Effector CD8-positive, alpha-beta T cell (primary cell): Measurements from ENCODE around the gene AMH.
"Not testable (repeated sequence)": the region's sequence is repeated elsewhere in the genome, so short reads cannot be mapped to it uniquely, and the experiment has no call there.

Experiments
- DNase-seq: peaks from one replicate; lab custom pipeline; 2025; lab: John Stamatoyannopoulos, UW

AMH gene

DNA sequence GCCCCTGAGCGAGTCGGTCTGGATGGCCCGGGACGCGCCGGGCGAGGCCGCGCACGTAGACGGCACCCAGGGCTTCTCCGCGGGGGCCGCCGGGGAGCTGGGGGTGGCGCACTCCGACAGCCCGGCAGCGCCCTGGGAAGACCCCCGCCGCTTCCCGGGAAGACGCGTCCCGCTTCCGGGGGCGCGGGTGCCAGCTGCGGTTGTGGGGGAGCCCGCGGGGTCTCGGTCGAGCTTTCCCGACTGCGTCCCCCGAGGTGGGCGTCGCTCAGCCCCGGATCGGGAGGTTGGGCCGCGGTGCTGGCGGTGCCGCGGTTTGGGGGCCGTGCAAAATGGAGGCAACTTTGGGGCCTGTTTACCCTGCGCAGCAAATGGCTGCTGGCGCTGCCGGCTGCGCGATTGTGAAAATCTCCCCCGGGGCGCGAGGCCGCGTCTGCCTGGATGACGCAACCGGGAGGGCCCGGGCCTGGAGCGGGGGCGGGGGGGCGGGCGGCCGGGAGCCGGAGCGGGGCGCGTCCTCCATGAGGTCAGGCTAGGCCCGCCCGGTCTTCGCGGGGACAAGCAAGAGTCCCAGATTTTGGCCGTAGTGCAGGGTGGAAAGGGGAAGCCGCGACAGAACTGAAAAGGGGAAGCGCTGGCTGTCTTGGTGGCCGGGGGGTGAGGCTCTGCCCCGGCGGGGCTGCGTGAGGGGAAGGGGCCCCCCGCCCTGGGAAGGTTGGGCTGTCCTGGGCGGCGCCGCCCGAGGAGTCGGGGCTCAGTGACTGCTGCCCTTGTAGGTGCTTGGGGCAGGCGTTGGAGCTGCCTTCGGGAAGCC is 21.5 kb downstream of the AMH start:
- DNase-seq, result peak; percentile 55

DNA sequence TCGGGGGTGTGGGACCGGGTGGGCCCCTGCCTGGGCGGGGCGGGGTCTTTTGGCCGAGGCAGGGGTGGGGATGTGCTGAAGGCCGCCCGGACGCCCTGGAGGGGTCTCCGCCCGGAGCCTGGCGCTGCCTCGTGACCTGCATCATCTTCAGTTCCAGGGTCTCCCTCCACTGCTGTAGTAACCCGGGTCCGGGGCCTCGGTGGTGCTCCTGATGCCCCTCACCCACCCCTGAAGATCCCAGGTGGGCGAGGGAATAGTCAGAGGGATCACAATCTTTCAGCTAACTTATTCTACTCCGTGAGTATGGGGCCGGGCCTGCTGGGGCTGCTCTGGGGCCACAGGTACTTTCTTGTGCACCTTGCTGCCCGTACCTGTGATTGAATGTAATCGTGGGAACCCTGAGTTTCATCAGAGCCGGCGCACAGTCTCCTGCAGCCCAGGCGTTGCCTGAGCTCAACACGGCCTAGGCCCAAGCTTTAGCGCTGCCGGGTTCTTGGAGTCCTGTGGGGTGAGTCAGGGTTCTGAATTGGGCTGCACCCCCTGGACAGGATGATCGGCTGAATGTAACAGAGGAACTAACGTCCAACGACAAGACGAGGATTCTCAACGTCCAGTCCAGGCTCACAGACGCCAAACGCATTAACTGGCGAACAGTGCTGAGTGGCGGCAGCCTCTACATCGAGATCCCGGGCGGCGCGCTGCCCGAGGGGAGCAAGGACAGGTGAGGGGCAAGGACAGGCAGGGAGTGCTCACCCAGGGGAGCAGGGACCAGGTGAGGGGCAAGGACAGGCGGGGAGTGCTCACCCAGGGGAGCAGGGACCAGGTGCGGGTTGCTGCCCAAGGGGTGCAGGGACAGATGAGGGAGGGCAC is 22.3 kb downstream of the AMH start:
- DNase-seq, result no peak

DNA sequence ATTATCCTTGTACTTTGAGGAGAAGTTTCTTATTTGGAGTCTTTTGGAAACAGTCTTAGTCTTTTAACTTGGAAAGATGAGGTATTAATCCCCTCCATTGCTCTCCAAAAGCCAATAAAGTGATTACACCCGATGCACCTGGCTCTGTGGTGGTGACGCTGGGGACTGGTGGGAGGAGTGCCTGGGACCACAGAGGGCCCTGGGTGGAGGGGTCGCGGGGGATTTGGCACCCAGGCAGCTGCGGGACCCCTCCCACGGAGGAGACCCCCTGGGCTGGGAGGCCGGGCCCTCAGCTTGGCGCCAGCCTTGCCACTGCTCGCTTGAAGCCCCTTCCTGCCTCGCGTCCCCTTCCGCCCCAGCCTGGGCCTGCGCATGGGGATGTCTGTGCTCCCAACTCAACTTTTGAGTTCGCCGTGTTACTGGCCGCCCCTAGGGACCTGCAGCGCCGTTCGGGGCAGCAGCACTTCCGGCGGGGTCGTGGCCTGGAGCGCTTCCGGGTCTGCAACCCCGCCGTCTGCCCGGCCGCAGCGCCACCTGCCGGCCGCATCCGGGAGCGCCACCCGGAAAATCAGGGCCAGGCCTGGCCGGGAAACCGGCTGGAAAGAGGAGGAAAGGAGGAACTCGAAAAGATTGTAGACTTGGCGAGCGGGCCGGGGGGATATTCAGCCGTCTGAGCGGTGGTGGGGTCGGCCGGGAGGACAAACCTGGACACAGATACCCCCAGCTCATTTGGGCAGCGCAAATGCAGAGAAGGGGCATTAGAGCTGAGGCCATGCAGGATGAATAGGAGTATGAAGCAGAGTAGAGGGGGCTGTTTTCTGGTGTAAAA is 24.4 kb downstream of the AMH start:
- peak; percentile 72 for DNase-seq

DNA sequence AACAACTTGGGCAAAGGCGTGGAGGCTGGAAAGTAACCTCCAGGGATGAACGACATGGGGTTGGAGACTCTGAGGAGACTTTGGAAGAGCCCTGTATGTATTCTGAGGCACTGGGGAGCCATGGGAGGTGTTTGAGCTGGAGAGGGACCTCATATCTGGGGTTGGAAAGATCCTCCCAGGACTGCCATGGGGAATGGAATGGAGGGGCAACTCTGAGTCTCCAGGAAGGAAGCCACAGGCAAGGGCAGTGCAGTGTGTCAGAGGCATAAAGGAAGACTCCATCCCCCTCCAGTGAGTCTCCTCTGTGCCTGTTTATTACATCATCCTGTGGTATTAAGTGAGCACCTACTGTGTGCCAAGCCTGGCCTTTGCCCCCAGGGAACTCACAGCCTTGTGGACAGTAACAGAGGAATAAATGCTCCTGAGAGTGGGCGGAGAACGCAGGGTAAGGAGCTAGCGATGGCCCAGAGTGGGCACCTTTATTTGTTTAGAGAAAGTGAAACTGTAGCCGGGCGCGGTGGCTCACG is 25.1 kb downstream of the AMH start:
- DNase-seq, result no peak

DNA sequence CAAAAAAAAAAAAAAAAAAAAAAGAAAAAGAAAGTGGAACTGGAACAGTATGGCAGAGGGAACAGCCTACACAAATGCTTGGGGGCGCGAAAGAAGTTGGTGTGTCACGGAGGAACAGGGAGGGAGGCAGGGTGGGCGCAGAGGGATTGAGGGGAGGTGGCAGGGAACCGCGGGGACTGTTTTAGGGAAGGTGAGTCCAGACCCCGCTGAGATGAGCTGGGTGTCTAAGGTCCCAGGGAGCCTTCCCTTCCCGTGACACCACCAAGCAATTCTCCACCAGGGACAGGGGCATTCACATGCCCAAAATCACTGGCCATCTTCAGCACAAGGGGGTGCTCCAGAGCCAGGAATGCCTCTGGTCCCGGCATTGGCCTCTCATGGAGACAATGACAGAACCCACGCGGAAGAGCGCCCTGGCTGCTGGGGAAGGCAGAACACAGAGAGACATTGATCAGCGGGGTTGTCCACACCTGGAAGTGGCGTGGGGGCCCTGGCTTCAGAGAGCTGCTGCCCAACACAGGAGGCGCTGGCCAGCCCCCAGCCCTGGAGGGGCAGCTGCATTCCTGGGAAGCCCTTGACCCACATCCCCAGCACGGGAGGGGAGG is 25.9 kb downstream of the AMH start:
- DNase-seq, result peak; percentile 31

DNA sequence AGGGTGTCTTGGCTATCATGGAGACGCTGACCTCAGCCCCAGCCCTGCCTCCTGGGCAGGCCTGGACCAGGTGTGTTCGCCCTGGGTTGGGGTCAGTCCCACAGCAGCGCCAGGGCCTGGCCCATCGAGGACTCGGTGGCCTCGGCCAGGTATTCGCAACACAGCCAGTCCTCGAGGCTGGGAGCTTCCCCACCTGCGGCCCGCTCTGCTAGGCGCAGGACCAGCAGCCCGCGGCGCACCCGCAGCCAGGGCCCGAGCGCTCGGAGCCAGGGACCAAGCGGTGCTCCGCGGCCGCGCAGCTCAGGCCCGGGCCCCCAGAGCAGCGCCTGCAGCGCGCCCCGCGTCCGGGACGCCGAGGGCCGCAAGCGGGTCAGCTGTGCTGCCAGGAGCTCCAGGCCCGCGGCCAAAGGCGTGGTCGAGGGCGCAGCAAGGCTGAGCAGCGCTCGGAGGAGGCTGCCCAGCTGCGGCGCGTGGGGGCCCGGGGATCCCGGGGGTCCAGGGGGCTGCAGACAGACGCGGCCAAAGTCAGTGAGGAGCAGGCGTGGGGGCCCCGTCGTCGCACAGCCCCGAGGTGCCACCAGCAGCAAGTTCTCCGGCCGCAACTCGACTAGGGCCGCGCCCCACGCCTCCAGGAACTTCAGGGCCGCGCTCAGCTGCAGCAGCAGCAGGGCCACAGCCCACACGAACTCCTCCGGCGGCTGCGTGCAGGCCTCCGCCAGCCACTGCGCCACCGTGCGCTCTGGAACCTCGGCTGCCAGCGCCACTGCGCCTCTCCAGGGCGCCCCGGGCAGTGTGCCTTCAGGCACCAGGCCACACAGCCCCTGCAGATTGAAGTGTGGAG is 26.7 kb downstream of the AMH start:
- no peak for DNase-seq

DNA sequence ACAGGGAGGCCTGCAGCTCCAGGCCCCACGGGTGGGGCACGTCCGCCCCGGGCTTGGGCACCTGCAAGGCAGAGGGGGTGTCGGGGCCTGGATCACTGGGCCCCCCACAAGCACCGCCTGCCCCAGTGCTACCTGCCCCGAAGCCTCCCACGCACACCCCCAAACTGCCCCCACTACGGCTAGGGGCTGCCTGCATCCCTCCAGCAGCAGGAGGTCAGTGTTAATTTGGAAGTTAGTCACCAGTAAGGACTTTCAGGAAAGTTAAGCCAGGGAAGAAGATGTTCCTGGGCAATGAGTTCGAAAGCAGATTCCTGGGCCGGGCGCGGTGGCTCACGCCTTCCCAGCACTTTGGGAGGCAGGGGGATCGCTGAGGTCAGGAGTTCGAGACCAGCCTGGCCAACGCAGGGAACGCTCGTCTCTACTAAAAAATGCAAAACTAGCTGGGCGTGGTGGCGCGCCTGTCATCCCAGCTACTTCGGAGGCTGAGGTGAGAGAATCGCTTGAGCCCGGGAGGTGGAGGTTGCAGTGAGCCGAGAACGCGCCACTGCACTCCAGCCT is 27.4 kb downstream of the AMH start:
- DNase-seq, result no peak

DNA sequence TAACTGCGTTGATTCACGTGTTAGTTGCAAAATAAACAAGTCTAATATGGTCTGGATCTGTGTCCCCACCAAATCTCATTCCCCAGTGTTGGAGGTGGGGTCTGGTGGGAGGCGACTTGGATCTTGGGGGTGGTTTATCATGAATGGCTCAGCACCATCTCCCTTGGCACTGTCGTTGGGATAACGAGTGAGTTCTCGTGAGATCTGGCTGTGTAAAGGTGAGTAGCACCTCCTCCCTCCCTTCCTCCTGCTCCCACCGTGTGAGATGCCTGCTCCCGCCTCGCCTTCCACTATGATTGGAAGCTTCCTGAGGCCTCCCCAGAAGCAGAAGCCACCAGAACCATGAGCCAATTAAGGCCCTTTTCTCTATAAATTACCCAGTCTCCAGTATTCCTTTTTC is 28.0 kb downstream of the AMH start:
- DNase-seq, result no peak

DNA sequence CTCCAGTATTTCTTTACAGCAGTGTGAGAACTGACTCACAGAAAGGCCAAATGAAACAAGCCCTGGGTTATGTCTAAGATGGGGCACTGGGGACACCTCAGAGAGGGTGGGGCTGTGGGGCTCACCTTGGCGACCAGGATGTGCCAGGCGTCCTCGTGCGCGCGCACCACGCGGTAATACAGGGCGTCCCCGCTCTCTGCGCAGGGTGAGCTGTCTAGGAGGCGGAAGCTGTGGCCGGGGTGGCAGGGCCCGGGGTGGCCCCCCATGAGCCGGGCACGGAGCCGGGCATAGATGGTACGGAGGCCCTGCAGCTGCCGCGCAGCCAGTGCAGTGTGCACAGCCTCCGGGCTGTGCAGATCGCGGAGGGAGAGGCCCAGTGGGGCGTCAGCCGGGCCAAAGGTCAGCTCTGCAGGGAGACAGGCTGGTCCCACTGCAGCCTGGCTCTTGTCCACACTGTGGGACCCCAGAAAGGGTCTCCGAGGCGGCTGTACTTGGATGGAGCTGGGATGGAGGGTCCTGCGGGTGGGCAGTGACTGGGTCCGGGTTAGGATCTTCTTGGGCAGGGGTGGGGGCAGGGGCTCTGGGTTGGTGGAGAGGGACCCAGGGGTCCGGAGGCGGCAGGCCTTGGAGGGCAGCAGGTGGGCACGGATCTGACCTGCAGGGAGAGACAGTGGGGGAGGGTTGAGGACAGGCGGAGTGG is 29.5 kb downstream of the AMH start:
- no peak for DNase-seq

DNA sequence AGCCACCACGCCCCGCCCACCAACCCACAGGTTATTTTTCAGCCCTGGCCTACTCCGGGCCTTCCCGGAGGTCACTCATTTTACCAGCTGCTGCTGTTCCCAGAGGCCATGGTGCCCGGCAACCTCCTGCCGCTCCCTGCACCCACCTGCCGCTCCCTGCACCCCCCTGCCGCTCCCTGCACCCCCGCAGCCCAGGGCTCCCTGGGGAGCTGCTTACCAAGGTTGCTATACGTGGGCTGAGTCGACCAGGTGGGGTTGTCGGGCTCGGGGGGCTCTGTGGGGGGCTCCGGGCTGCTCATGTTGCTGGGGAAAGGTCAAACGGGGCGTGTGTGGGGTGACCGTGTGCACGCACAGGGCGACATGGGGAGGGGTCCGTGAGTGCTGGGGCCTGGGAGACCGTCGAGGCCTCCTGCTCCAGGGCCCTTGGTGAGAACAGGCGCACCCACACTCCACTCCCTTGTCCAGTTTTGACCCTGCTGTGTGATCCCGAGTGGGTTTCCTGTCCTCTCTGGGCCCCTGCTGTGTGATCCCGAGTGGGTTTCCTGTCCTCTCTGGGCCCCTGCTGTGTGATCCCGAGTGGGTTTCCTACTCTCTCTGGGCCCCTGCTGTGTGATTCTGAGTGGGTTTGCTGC is 31.6 kb downstream of the AMH start:
- no peak for DNase-seq

DNA sequence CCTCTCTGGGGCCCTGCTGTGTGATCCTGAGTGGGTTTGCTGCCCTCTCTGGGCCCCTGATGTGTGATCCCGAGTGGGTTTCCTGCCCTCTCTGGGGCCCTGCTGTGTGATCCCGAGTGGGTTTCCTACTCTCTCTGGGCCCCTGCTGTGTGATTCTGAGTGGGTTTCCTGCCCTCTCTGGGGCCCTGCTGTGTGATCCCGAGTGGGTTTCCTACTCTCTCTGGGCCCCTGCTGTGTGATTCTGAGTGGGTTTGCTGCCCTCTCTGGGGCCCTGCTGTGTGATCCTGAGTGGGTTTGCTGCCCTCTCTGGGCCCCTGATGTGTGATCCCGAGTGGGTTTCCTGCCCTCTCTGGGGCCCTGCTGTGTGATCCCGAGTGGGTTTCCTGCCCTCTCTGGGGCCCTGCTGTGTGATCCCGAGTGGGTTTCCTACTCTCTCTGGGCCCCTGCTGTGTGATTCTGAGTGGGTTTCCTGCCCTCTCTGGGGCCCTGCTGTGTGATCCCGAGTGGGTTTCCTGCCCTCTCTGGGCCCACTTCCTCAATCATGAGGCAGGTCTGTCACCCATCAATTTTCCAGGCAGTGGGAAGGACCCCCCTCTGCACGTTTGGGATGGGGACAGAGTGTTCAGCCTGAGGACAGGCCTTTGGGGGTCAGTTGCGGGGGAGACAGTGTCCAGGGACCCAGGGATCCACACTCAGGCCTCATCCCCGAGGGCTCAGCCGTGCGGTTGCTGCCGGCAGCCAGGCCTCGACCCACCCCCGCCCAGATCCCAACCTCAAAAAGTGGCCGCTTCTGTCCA is 32.3 kb downstream of the AMH start:
- DNase-seq, result not testable (repeated sequence)

DNA sequence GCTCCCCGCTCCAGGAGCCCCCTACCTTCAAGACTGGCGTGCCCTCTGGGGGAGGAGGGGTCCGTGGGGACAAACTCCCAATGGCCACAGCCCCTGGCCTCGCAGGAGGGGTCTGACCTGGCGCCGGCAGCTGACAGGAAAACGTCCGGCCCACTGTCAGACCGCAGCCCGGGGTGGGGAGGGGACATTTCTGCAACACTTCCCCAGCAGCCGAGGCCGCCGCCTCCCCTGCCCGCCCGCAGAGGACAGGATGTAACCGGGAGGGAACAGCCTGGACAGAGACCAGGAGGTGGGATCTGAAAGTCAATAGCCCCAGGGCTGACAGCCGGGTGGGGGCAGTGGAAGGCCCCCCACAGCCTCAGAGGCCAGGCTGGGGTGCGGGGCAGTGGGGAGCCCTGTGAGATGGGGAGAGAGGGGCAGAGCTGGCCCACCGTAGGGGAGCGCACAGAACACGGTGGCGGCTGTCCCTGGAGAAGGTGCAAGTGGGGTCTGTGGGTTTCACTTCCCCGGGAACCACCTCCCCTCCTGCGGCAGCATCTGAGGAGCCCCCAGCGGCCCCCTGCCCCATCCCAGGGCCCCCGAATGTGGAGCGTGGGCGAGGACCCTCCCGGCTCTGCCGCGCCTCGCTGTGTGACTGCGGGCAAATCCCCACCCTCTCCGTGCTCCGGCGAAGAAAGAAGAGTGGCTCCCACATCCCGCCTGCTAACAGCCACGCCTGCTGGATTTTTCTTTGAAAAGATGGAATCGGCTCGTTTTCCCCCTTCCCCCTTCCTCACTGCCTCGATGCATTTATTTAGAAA is 33.1 kb downstream of the AMH start, which contains the start of gene PEAK3:
Gene PEAK3, minus strand, starts transcription at position 114 of the 800 bp plus-strand sequence. CDS start 1,244 bp downstream, outside the sequence.
- DNase-seq, result no peak

DNA sequence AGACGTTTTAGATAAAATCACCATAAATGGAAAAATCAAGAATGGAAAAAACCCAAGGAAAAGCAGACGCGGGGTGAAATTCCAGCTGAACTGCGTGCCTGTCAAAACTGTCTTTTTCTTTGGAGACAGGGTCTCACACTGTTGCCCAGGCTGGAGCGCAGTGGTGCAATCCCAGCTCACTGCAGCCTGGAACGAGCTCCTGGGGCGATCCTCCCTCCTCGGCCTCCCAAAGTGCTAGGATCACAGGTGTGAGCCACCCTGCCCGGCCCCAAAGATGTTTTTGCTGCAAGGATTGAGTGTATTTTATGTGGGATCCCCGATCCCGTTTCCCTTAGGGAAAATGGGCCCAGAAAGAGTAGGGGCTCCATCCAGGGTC is 33.7 kb downstream of the AMH start:
- DNase-seq, result no peak

DNA sequence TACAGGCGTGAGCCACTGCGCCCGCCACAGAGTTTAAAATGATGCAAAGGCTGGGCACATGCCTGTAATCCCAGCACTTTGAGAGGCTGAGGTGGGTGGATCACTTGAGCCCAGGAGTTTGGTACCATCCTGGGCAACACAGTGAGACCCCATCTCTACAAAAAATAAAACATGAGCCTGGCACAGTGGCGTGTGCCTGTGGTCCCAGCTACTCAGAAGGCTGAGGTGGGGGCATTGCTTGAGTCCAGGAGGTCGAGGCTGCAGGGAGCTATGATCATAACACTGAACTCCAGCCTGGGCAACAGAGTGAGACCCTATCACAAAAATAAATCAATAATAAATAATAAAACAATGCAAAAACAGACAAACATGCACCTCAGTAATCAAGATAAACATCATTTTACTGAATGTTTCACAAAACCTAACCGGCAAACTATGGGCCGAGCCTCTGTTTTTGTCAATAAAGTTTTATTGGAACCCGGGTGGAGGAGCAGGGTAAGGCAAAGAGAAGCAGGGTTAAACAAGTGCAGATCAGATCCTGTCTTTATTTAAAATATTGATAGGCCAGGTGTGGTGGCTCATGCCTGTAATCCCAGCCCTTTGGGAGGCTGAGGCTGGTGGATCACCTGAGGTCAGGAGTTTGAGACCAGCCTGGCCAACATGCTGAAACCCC is 34.8 kb downstream of the AMH start:
- DNase-seq, result no peak

DNA sequence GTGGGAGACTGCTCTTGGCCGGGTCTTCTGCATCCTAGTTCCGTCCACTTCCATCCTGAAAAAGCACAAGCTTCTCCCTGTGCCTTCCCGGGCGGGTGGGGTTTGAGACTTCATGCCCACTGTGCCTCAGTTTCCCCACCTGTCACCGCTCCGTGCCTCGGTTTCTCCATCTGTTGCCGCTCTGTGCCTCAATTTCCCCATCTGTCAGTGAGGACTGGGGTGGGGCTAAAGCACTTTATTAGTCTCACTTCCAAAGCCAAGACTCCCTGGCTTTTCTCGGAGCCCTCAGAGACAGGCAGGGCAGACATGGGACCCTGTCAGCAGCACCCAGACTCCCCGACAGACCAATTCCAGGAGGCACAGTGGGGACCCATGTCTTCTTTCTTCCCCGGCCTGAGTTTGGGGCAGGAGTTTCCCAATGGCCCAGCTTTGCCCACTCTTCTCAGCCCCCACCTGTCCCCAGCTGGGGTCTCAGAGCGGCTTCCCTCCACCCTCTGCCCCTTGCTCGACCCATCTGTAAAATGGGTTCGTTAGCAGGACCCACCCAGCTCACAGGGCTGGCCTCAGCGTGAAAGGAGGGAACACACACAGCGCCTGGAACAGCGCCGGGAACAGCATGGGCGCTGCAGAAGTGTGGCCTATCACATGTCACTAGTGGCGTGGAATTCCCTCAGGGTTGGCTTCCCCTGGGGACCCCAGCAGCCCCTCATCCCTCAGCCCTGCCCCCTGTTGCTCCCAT is 37.4 kb downstream of the AMH start:
- DNase-seq, result no peak
